ENCODE data around the gene TMEM213.

Gene TMEM213

DNA sequence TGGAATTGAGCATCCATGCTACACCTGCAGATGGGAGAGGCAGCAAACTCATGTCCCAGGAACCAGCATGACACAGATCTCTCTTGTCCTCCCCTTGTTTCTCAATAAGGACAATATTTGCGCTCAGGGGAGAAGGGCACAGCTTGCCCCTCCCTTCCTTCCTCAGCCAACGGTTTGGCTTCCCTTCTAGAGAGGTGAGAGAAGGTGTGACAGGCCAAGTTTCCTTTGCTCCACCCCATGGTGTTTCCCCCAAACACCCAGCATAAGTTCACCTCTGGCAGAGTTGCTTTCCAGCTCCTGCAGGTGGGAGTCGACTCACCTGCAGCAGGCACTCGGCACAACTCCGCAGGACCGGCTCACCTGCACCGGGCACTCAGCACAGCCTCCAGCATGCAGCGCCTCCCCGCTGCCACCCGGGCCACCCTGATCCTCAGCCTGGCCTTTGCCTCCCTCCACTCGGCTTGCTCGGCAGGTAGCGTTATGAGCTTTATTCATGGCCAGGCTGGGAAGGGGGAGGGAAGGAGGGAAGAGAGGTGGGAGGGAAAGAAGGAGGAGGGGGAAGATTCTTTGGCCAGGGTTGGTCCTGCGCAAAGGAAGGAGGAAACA is at the start of gene TMEM213, which contains the start of gene ATP6V0A4:
TMEM213 (plus strand) TSS at position 280 of the 606 bp plus-strand sequence; CDS start at position 391, 111 bp downstream.
ATP6V0A4 (minus strand) TSS at position 482 of the 606 bp plus-strand sequence. CDS start 26,949 bp downstream, outside the sequence.
- Mint-ChIP-seq H3K27me3 (no peaks in the 10 kb centered on the region), H3K27ac (no peak within 1 kb of the TSS), H3K4me1 (ENCODE audit: low read depth) (no peaks in the 10 kb centered on the region), H3K4me3 (no peak within 1 kb of the TSS), H3K9me3 (no peaks in the 10 kb centered on the region), H3K36me3 (ENCODE audit: low read depth) (no peaks in the 10 kb centered on the region)
- intact Hi-C loops (cut with micrococcal nuclease), result no loop called here

GRCh38 chr7:138748666-138749065 is 49.1 kb upstream of the TMEM213 start:
- no peak overlapping the region for H3K4me3 Mint-ChIP-seq
- H3K27ac Mint-ChIP-seq, result no peak overlapping the region
- H3K4me1 Mint-ChIP-seq (ENCODE audit: low read depth), result no peaks in the 10 kb centered on the region
- intact Hi-C loops (cut with micrococcal nuclease), result no loop called here
- H3K27me3 Mint-ChIP-seq, result no peaks in the 10 kb centered on the region
- no peaks in the 10 kb centered on the region for H3K36me3 Mint-ChIP-seq (ENCODE audit: low read depth)
- no peaks in the 10 kb centered on the region for H3K9me3 Mint-ChIP-seq

GRCh38 chr7:138749960-138750359 is 47.8 kb upstream of the TMEM213 start:
- intact Hi-C loops (cut with micrococcal nuclease), result no loop called here
- no peaks in the 10 kb centered on the region for H3K4me1 Mint-ChIP-seq (ENCODE audit: low read depth)
- H3K27me3 Mint-ChIP-seq, result no peaks in the 10 kb centered on the region
- no peak overlapping the region for H3K4me3 Mint-ChIP-seq
- H3K9me3 Mint-ChIP-seq, result no peaks in the 10 kb centered on the region
- no peaks in the 10 kb centered on the region for H3K36me3 Mint-ChIP-seq (ENCODE audit: low read depth)
- H3K27ac Mint-ChIP-seq, result no peak overlapping the region

DNA sequence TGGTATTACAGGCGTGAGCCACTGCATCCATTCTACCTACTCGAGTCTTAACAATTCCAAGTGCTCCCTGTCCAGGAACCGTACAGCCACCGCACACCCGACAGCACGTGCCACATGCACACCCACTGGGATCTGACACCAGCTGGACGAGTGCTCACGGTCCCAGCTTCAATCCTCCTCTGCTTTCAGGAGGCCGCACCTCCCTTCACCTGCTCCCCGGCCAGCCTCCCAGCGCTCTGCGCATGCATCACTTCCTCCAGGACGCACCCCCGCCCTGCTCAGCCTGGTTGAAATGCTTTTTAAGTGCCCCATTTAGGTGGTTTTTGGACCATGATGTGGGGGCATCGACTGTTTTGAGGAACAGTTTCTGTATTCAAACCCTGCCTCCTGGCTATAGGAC is 47.3 kb upstream of the TMEM213 start:
- Mint-ChIP-seq H3K36me3 (ENCODE audit: low read depth) (no peaks in the 10 kb centered on the region), H3K27ac (no peak overlapping the region), H3K27me3 (no peaks in the 10 kb centered on the region), H3K4me3 (no peak overlapping the region), H3K4me1 (ENCODE audit: low read depth) (no peaks in the 10 kb centered on the region), H3K9me3 (no peaks in the 10 kb centered on the region)
- intact Hi-C loops (cut with micrococcal nuclease), result no loop called here

DNA sequence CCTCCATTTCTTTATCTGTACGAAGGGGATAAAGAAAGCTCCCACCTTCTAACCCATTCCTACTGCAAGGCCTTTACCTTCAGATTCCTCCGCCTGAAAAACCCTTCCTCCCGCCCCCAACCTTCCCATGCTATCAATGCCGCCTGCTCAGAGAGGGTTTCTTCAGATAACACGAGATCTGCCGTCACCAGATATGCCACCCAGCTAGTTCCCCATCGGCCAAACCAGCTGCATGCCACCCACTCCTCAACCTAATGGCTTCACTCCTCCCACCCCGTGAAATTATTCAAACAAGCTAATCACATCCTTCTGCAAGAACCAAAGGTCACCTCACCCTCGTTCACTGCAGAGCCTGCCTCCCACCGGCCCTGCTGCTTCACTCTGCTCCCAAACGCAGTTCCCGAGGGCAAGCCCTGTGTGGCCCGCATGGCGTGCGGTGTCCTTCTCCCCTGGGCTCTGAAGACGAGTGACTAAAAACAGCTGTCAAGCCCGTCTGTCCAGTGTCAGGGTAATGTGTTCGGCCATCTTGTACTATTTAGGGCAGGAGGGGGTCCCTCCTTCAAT is 46.8 kb upstream of the TMEM213 start:
- Mint-ChIP-seq H3K36me3 (ENCODE audit: low read depth) (no peaks in the 10 kb centered on the region), H3K4me1 (ENCODE audit: low read depth) (no peaks in the 10 kb centered on the region), H3K9me3 (no peaks in the 10 kb centered on the region), H3K27ac (no peak overlapping the region), H3K4me3 (no peak overlapping the region), H3K27me3 (no peaks in the 10 kb centered on the region)
- intact Hi-C loops (cut with micrococcal nuclease), result no loop called here

- Mint-ChIP-seq H3K27me3 (no peaks in the 10 kb centered on the region), H3K4me1 (ENCODE audit: low read depth) (no peaks in the 10 kb centered on the region), H3K9me3 (no peaks in the 10 kb centered on the region), H3K36me3 (ENCODE audit: low read depth) (no peaks in the 10 kb centered on the region), H3K27ac (no peak overlapping the region), H3K4me3 (no peak overlapping the region)
- intact Hi-C loops (cut with micrococcal nuclease), result no loop called here
Observed at GRCh38 chr7:138752518-138753149, 45.2 kb upstream of the TMEM213 start.

DNA sequence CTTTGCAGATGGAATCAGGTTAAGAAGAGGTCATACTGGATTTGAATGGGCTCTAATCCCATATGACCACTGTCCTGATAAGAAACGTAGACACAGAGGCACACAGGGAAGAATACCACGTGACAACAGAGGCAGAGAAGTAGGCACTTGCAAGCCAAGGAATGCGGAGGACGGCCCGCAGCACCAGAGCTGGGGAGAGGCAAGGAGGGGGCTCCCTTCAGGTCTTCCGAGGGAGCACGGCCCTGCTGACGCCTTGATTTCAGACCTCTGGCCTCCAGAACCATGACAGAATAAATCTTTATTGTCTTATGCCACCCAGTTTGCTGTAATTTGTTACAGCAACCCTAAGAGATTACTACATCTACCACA is 44.7 kb upstream of the TMEM213 start:
- Mint-ChIP-seq H3K9me3 (no peaks in the 10 kb centered on the region), H3K36me3 (ENCODE audit: low read depth) (no peaks in the 10 kb centered on the region), H3K4me3 (no peak overlapping the region), H3K4me1 (ENCODE audit: low read depth) (no peaks in the 10 kb centered on the region), H3K27me3 (no peaks in the 10 kb centered on the region), H3K27ac (no peak overlapping the region)
- intact Hi-C loops (cut with micrococcal nuclease), result no loop called here

DNA sequence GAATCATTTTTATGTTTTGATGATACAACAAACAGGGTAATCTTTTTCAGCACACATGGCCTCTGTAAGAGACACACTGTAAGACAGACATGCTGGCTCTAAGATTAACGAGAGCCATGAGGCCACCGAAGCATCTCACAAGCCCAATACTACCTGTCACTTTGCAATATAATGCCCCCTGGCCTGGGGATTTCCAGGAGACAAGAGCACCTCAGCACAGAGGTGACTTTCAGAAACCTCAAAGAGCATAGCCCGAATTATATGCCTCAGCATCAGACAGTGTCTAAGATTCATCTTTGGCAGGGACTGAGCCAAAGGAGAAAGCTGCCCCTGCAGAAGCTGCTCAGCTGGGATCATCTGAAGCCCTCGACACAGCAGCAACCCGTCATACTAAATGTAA is 44.2 kb upstream of the TMEM213 start:
- Mint-ChIP-seq H3K4me3 (no peak overlapping the region), H3K4me1 (ENCODE audit: low read depth) (no peaks in the 10 kb centered on the region), H3K36me3 (ENCODE audit: low read depth) (no peaks in the 10 kb centered on the region), H3K27ac (no peak overlapping the region), H3K9me3 (no peaks in the 10 kb centered on the region), H3K27me3 (no peaks in the 10 kb centered on the region)
- intact Hi-C loops (cut with micrococcal nuclease), result no loop called here

- no peaks in the 10 kb centered on the region for H3K4me1 Mint-ChIP-seq (ENCODE audit: low read depth)
- H3K27ac Mint-ChIP-seq, result no peak overlapping the region
- no peaks in the 10 kb centered on the region for H3K9me3 Mint-ChIP-seq
- H3K27me3 Mint-ChIP-seq, result no peaks in the 10 kb centered on the region
- intact Hi-C loops (cut with micrococcal nuclease), result no loop called here
- no peak overlapping the region for H3K4me3 Mint-ChIP-seq
- no peaks in the 10 kb centered on the region for H3K36me3 Mint-ChIP-seq (ENCODE audit: low read depth)
Observed at GRCh38 chr7:138755331-138755747, 42.5 kb upstream of the TMEM213 start.

- Mint-ChIP-seq H3K9me3 (no peaks in the 10 kb centered on the region), H3K27me3 (no peaks in the 10 kb centered on the region), H3K4me1 (ENCODE audit: low read depth) (no peaks in the 10 kb centered on the region), H3K36me3 (ENCODE audit: low read depth) (no peaks in the 10 kb centered on the region), H3K4me3 (no peak overlapping the region), H3K27ac (no peak overlapping the region)
- intact Hi-C loops (cut with micrococcal nuclease), result no loop called here
Observed at GRCh38 chr7:138755842-138756590, 41.8 kb upstream of the TMEM213 start.

- no peaks in the 10 kb centered on the region for H3K9me3 Mint-ChIP-seq
- no peak overlapping the region for H3K4me3 Mint-ChIP-seq
- intact Hi-C loops (cut with micrococcal nuclease), result no loop called here
- H3K27me3 Mint-ChIP-seq, result no peaks in the 10 kb centered on the region
- H3K4me1 Mint-ChIP-seq (ENCODE audit: low read depth), result no peaks in the 10 kb centered on the region
- H3K27ac Mint-ChIP-seq, result no peak overlapping the region
- no peaks in the 10 kb centered on the region for H3K36me3 Mint-ChIP-seq (ENCODE audit: low read depth)
Observed at GRCh38 chr7:138756591-138757242, 41.1 kb upstream of the TMEM213 start.

GRCh38 chr7:138768241-138768640 is 29.6 kb upstream of the TMEM213 start:
- Mint-ChIP-seq H3K4me1 (ENCODE audit: low read depth) (no peaks in the 10 kb centered on the region), H3K36me3 (ENCODE audit: low read depth) (no peaks in the 10 kb centered on the region), H3K27me3 (no peaks in the 10 kb centered on the region), H3K9me3 (no peaks in the 10 kb centered on the region), H3K4me3 (no peak overlapping the region), H3K27ac (no peak overlapping the region)
- intact Hi-C loops (cut with micrococcal nuclease), result no loop called here

DNA sequence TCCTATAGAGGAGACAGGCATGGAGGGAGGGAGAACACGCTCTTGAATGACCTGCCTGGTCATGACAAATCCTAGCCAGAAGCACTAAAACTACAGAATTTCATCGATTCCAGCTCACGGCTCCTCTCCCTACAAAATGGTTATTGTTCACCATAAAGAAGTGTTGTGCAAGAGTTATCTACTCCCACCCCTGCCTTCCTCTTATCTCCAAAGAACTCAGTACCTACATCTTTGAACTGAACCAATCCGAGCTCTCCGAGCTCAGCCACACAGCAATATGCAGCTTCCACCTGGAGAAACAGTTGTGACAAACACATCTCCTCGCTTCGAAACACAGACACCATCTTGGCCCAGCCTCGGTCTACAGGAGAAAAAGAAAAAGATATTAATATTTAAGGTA is 26.9 kb upstream of the TMEM213 start:
- Mint-ChIP-seq H3K36me3 (ENCODE audit: low read depth) (no peaks in the 10 kb centered on the region), H3K4me3 (no peak overlapping the region), H3K9me3 (no peaks in the 10 kb centered on the region), H3K27me3 (no peaks in the 10 kb centered on the region), H3K4me1 (ENCODE audit: low read depth) (no peaks in the 10 kb centered on the region), H3K27ac (no peak overlapping the region)
- intact Hi-C loops (cut with micrococcal nuclease), result no loop called here

GRCh38 chr7:138773176-138773575 is 24.6 kb upstream of the TMEM213 start:
- intact Hi-C loops (cut with micrococcal nuclease), result no loop called here
- Mint-ChIP-seq H3K36me3 (ENCODE audit: low read depth) (no peaks in the 10 kb centered on the region), H3K4me1 (ENCODE audit: low read depth) (no peaks in the 10 kb centered on the region), H3K9me3 (no peaks in the 10 kb centered on the region), H3K27ac (no peak overlapping the region), H3K4me3 (no peak overlapping the region), H3K27me3 (no peaks in the 10 kb centered on the region)
